SK-N-MC (cell line): ENCODE results near the gene NYAP2.

Experiments used
- DNase-seq: peaks from one replicate; pipeline ENCODE4 v3.0.0-alpha.2; 2011; ENCODE audit warnings: low read depth, low spot score
- H3K27ac ChIP-seq: fragments of 200-600 bp; sonication (generic); 2 replicates; pipeline ENCODE4 v1.5.1; 2016; ENCODE audit warnings: mixed run types
- H3K36me3 ChIP-seq: fragments of 200-600 bp; sonication (generic); 2 replicates; pipeline ENCODE4 v1.6.1; 2017; ENCODE audit warnings: antibody characterized with exemption, low read length, mixed read lengths; ENCODE audit not compliant: insufficient read depth
- H3K4me3 ChIP-seq: fragments of 200-600 bp; sonication (generic); 2 replicates; pipeline ENCODE4 v1.5.1; 2016
- H3K9ac ChIP-seq: fragments of 200-600 bp; sonication (generic); 2 replicates; pipeline ENCODE4 v1.8.0; 2017; ENCODE audit warnings: mixed run types, mixed read lengths; ENCODE audit not compliant: insufficient read length
- H3K9me3 ChIP-seq: fragments of 200-600 bp; sonication (generic); 2 replicates; pipeline ENCODE4 v1.6.1; 2017; ENCODE audit warnings: low read depth, mild to moderate bottlenecking, antibody characterized with exemption, low read length, moderate library complexity, mixed read lengths
- EZH2 ChIP-seq: fragments of 200-600 bp; sonication (generic); IDR thresholded peaks from one replicate; pipeline ENCODE4 v1.6.1; 2017; ENCODE audit warnings: antibody characterized with exemption
- FOXP2 ChIP-seq: optimal IDR thresholded peaks from 2 replicates; pipeline ENCODE3; 2011; ENCODE audit warnings: mild to moderate bottlenecking, moderate library complexity; ENCODE audit not compliant: insufficient read depth; ENCODE audit errors: extremely low read length, control extremely low read depth
- POLR2AphosphoS5 ChIP-seq: IDR thresholded peaks from 2 replicates; pipeline ENCODE4 v1.6.1; 2012; ENCODE audit warnings: mild to moderate bottlenecking, low read depth, low read length, borderline replicate concordance

Gene NYAP2

GRCh38 chr2:225526760-225527390, 127.4 kb downstream of the NYAP2 start:
- DNase-seq = no peak
- no peak overlapping the region for H3K9ac ChIP-seq
- no peaks in the 10 kb centered on the region for H3K36me3 ChIP-seq
- TF ChIP-seq POLR2AphosphoS5 (no peak), FOXP2 (no peak), EZH2 (no peak)
- H3K4me3 ChIP-seq = no peak overlapping the region
- no peak overlapping the region for H3K27ac ChIP-seq
- H3K9me3 ChIP-seq = no peaks in the 10 kb centered on the region

DNA sequence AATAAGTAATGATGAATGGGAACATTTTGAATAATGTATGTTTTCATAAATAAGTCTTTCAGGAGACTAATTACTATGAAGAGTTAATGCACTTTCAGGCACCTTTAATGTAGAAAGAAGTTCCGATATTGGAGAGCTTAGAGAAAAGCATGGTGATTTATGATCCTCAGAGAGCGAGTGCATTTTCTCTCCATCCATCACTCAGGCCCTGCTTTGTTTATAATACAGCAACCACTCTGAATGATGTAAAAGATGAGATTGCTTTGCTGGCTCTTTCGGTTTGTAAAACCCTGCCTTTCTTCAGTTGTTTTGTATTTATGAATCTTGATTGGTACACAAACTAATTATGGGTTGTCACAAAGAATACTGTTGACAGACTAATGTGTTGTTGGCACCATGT, 132.0 kb downstream of the NYAP2 start:
- Histone ChIP-seq H3K9ac (no peak overlapping the region), H3K4me3 (no peak overlapping the region), H3K36me3 (no peaks in the 10 kb centered on the region), H3K27ac (no peak overlapping the region), H3K9me3 (no peaks in the 10 kb centered on the region)
- DNase-seq = no peak
- TF ChIP-seq POLR2AphosphoS5 = no peak
- TF ChIP-seq EZH2 = no peak
- TF ChIP-seq FOXP2 = no peak

GRCh38 chr2:225532096-225532495, 132.6 kb downstream of the NYAP2 start:
- H3K36me3 ChIP-seq = no peaks in the 10 kb centered on the region
- H3K9me3 ChIP-seq = no peaks in the 10 kb centered on the region
- no peak overlapping the region for H3K4me3 ChIP-seq
- no peak for TF ChIP-seq POLR2AphosphoS5
- TF ChIP-seq FOXP2 = no peak
- no peak for TF ChIP-seq EZH2
- DNase-seq = no peak
- no peak overlapping the region for H3K27ac ChIP-seq
- no peak overlapping the region for H3K9ac ChIP-seq

DNA sequence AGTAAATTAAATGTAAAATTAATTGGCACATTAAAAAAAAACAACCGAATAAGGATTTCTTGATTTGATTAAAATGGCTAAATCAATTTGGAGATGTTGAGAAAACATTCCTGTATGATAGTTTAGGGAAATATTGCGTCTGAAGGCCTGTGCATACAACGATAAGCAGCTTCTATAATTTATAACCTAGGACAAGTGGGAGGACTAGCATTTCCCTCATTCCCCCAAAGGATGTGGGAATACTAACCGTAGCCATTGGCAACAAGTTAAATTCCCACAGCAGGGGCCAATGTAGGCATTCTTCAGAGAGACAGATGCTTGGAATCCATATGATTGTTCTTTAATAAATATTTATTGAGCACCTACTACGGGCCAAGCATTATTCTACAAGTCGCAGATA, 134.5 kb downstream of the NYAP2 start:
- no peak for DNase-seq
- no peak overlapping the region for H3K4me3 ChIP-seq
- no peak for TF ChIP-seq EZH2
- TF ChIP-seq POLR2AphosphoS5 = no peak
- TF ChIP-seq FOXP2 = no peak

DNA sequence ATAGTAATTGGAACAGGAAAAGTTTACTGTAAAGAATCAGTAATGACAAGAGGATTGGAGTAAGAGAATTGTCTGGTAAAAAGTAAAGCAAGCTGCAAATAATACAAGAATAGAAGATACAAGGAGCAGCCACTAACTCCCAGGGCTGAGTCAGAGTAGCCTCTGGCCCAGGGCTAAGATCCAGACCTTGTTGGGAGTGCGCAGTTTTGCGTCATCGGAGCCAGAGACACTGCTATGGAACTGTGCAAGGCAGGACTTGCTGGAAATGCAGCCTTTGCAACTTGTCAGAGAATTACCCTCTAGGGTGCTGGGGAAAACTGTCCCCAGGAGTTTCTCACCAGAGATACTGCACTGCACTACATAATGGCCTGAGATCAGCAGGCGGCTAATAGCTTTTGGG, 135.2 kb downstream of the NYAP2 start:
- Histone ChIP-seq H3K9ac (no peak overlapping the region), H3K36me3 (no peaks in the 10 kb centered on the region), H3K27ac (no peak overlapping the region), H3K9me3 (no peaks in the 10 kb centered on the region), H3K4me3 (no peak overlapping the region)
- no peak for DNase-seq
- no peak for TF ChIP-seq FOXP2
- TF ChIP-seq EZH2 = no peak
- TF ChIP-seq POLR2AphosphoS5 = no peak

More for the DNA sequence above, 134.5 kb downstream of the NYAP2 start:
- H3K9me3 ChIP-seq = no peaks in the 10 kb centered on the region
- H3K27ac ChIP-seq = no peak overlapping the region
- no peak overlapping the region for H3K9ac ChIP-seq
- H3K36me3 ChIP-seq = no peaks in the 10 kb centered on the region

DNA sequence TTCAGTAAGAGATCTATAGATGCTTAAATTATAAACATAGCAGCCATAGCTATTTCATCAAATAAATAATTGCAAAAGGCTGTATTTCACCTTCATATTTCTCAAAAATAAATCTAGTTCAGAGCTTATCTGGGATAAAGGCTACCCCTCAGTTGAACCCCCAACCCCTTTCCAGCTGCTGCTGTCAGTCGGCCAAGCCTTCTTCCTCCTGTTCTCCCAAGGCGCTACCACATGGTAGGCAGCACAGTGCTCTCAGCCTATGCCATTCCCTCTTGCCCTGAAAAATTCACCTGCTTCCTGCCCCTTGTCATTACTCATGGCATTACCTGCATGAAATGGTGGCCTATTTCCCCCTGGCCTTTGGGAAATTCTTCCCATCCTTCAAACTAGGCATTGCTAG, 136.5 kb downstream of the NYAP2 start:
- H3K36me3 ChIP-seq = no peaks in the 10 kb centered on the region
- H3K27ac ChIP-seq = no peak overlapping the region
- H3K4me3 ChIP-seq = no peak overlapping the region
- DNase-seq = no peak
- H3K9ac ChIP-seq = no peak overlapping the region
- H3K9me3 ChIP-seq = no peaks in the 10 kb centered on the region
- TF ChIP-seq FOXP2 = no peak
- no peak for TF ChIP-seq EZH2
- TF ChIP-seq POLR2AphosphoS5 = no peak

DNA sequence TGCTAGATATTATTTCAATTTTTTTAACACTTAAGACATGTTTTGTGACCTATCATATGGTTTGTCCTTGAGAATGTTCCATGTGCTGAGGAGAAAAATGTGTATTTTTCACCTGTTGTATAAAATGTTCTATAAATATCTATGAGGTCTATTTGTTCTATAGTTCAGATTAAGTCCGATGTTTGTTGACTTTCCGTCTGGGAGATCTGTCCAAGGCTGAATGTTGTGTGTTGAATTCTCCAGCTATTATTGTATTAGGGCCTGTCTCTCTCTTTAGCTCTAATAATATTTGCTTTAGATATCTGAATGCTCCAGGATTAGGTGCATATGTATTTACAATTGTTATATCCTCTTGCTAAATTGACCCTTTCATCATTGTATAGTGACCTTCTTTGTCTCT, 144.1 kb downstream of the NYAP2 start:
- Histone ChIP-seq H3K9ac (no peak overlapping the region), H3K27ac (no peak overlapping the region), H3K36me3 (no peaks in the 10 kb centered on the region), H3K4me3 (no peak overlapping the region), H3K9me3 (no peaks in the 10 kb centered on the region)
- no peak for DNase-seq
- TF ChIP-seq FOXP2 = no peak
- no peak for TF ChIP-seq POLR2AphosphoS5
- TF ChIP-seq EZH2 = no peak

- Histone ChIP-seq H3K4me3 (no peak overlapping the region), H3K36me3 (no peaks in the 10 kb centered on the region), H3K9ac (no peak overlapping the region), H3K27ac (no peak overlapping the region), H3K9me3 (no peaks in the 10 kb centered on the region)
- DNase-seq = no peak
- TF ChIP-seq EZH2 (no peak), FOXP2 (no peak), POLR2AphosphoS5 (no peak)
Measured at GRCh38 chr2:225556461-225556860, 157.0 kb downstream of the NYAP2 start.
